UCSD-AML1 (cell line): ENCODE results near the gene IL16.

Experiments
- DNase-seq: peaks from one replicate; lab custom pipeline; 2025; ENCODE audit not compliant: unreplicated experiment; lab: John Stamatoyannopoulos, UW

Gene IL16

GRCh38 chr15:81273200-81273599 lies 76.5 kb downstream of the IL16 start:
- DNase-seq, result no peak

- no peak for DNase-seq
Measured at GRCh38 chr15:81273855-81274254, 77.2 kb downstream of the IL16 start.

DNA sequence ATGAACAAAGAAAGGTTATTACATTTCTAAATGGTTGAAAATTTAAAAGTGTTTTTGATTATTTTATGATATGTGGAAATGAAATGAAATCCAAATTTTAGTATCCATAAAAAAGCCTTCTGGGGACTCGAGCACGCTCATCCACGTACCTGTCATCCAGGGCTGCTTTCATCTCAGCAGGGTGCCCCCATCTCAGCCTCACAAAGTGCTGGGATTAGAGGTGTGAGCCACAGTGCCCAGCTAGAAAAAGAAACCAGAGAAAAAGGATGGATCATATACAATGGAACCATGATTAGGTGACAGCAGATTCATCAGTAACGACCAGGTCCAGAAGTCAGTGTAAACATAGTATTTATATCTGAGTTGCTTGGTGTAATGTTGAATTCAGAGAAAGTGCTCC lies 77.6 kb downstream of the IL16 start:
- DNase-seq, result no peak

DNA sequence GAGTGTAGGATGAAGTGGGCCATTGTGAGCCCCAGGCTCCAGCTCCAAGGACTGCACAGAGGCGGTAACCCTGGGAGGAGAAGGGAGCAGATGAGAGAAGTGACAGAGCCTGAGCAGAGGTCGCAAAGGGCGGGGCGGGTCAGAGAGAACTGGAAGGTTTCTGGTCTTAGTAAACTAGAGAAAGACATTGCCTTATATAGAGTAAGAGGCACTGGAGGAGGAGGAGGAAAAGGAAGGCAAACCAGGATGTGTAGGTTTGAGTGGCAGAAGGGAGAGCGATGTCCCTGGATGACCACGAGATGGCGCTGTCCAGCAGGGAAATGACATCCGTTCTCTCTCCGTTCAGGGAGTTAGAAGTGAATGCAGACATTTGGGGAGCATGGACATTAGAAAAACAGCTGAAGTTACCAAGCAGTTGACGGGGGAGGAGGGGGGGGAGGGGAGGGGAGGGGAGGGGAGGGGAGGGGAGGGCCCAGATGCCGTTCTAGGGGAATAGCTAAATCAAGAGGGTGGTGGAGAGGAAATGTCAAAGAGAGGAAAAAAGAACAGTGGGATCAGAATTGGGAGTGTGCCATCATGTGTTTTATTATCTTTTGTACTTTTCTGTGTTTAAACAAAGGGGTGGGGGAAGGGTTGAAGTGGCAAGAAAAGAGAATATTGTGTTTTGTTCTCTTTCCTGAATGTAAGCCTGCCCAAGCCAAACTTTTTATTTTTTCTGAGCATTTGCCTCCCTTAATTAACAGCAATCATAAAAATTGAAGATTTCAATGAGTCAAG lies 78.4 kb downstream of the IL16 start:
- peak; percentile 76 for DNase-seq

- DNase-seq, result no peak
Measured at GRCh38 chr15:81275711-81276392, 79.2 kb downstream of the IL16 start.

- no peak for DNase-seq
Measured at GRCh38 chr15:81276967-81277366, 80.3 kb downstream of the IL16 start.

GRCh38 chr15:81277851-81278250 lies 81.2 kb downstream of the IL16 start:
- DNase-seq, result no peak

- DNase-seq, result no peak
Measured at GRCh38 chr15:81278306-81279029, 81.8 kb downstream of the IL16 start.

DNA sequence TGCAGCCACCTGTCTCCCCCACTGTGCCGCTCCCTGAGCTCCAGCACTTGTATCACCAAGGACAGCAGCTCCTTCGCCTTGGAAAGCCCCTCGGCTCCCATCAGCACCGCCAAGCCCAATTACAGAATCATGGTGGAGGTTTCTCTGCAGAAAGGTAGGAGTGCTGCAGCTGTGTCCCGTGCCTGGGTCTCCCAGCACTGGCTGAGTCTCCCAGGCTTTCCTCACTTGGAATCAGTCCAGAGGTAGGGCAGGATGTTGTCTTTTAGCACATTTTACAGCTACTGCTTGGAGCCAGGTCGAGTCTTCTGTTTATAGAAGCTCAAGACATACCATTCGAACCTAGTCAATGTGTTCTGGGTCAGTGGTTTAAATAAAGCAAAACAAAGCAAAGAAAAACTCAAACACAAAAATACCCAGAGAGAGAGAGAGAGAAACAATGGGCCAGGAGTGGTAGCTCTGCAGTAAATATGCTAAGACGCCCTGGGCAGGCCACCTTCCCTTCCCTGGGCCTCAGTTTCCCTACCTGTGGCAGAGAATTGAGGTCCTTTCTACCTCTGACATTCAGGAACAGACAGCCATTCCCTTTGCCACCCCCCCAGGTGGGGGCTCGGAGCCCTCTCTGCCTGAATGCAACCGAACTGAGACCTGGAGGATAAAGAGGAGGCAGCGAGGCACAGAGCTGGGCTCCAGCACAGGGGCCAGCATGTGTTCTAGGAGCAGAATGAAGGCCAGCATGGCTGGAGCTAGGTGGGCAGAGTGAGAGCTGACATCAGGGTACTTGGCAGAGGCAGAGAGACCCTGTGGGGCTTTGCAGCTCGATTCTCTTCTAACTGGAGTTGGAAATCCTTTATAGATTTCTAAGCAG lies 83.2 kb downstream of the IL16 start:
- DNase-seq, result no peak

DNA sequence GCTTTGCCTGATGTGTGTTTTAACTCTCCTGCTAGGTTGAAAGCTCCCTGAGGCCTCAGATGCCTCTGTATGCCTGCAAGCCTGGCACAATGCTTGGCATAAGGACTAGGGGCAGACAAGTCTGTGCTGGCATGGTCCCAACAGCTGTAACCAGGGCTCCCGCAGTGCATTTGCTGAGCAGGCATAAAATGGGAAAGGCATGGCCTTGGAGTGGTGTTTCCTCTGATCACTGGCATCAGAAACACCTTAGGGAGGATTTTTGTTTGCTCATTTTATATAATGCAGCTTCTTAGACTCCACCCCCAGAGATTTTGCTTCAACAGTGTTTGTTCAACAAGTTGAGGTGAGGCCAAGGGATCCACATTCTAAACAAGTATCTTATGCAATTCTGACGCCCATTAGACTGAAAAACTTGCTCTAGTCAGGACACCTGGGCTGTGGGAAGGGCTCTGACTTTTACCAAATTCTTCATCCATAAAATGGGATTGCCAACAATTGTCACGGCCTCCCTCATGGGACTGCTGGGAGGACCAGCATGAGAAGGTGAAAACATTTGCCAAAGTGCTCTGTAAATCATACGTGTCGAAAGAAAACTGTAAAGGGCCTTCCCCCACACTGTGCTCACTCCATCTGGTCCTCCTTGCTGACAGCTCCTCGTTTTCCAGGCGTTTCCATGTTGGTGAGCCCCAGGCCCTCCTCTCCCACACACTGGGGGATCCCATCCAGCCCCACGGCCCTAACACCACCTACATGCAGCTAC lies 84.2 kb downstream of the IL16 start:
- no peak for DNase-seq

- no peak for DNase-seq
Measured at GRCh38 chr15:81281456-81281735, 84.7 kb downstream of the IL16 start.

- DNase-seq, result no peak
Measured at GRCh38 chr15:81281766-81282605, 85.3 kb downstream of the IL16 start.

- DNase-seq, result no peak
Measured at GRCh38 chr15:81282606-81282895, 85.9 kb downstream of the IL16 start.

GRCh38 chr15:81282911-81283310 lies 86.2 kb downstream of the IL16 start:
- no peak for DNase-seq

DNA sequence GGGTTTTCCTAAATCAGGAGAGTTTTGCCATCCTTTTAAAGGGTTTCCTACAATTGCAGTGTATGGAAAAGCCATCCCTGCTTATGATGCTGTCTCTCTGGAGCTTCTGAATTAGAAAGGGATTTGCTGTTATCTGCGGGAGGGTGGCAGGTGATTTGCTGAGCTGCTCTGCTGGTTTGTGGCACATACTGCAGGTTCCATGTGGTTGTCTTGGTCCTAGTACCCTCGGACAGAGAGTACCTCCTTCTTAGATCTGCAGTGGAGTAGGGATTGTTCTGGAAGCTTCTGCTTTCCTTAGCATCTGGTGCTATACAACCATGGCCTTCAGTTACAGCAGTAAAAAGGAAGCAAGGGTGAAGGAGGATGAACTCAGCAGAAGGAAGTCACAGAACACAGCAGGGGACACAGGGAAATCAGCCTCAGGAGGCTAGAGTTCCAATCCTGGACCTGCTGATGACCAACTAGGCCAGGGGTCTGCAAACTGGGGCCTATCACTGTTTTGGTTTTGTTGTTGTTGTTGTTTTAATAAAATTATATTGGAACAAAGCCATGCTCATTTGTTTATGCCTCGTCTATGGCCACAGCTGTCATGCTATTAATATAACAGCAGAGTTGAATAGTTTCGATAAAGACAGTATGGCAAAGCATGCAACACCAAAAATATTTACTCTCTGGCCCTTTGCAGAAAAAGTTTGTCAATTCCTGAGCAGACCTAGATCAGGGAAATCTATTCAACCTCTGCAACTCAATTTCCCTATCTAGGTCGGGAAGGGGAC lies 87.8 kb downstream of the IL16 start:
- DNase-seq, result no peak

DNA sequence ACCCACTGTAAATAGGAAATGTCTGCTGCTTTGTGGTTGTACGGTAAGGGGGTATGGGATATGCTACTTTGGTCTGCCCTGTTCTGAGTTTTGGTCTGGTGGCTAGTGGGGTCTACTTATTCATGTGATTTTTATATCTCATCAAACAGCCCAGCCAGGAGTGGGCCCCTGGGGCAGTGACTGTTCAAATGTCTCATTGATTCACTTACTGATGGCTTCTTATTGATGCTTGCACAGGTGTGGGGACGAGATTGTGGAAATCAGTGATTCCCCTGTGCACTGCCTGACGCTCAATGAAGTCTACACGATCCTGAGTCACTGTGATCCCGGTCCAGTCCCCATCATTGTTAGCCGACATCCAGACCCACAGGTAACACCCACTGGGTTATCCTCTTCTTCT lies 88.8 kb downstream of the IL16 start:
- no peak for DNase-seq

DNA sequence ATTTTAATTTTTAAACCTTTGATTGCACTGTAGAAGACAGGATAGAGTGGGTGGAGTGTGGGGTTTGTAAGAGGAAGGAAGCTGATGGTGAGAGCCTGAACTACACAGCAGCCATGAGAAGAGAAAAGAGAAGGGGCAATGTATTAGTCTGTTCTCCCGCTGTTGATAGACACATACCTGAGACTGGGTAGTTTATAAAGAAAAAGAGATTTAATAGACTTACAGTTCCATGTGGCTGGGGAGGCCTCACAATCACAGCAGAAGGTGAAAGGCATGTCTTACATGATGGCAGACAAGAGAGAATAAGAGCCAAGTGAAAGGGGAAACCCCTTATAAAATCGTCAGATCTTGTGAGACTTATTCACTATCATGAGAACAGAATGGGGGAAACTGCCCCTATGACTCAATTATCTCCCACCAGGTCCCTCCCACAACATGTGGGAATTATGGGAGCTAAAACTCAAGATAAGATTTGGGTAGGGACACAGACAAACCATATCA lies 90.0 kb downstream of the IL16 start:
- no peak for DNase-seq

DNA sequence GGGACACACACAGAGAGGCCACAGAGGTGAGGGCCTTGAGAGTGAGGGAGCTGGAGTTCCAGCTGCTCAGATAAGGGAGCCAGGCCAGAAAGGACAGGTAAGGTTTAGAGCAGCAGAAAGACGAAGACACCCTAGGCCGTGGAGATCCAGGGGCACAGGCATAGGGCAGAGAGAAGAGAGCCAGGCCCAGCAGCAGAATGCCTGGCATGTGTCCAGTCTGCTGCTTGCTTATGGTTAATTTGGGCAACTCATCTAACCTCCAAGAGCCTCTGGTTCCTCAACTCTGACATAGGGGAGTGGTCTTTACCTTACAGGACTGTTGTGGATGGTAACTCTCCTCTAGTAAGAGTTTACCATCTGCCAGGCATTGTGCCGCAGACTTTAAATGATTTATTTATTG lies 91.4 kb downstream of the IL16 start:
- DNase-seq, result no peak

GRCh38 chr15:81288616-81289015 lies 91.9 kb downstream of the IL16 start:
- no peak for DNase-seq
